HG02610 (cell line): ENCODE results near the gene PARL.

Experiments used
- ATAC-seq: cut with Tn5 transposase; IDR thresholded peaks from one replicate; pipeline ENCODE4 v1.9.1; 2021; ENCODE audit warnings: mild to moderate bottlenecking, moderate library complexity; ENCODE audit not compliant: unreplicated experiment

PARL gene

DNA sequence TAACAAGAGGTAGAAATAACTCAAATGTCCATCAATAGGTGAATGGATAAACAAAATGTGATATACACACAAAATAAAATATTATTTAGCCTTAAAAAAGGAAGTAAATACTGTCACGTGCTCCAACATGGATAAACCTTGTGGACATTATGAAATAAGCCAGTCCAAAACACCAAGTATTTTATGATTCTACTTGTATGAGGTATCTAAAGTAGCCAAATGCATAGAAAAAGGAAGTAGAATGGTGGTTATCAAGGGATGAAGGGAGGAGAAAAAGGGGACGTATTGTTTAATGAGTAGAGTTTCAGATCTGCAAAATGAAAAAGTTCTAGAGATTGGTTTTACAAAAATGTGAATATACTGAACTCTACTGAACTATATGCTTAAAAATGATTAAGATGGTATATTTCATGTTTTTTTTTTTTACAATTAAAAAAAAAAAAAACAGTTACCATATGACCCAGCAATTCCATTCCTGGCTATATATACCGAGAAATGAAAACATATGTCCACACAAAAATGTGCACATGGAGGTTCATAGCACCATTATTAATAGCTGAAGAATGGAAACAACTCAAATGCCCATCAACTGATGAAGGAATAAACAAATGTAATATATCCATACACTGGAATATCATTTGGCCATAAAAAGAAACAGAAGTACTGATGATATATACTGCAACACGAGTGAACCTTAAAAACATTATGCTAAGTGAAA, 30.2 kb downstream of the PARL start:
- ATAC-seq: no peak

DNA sequence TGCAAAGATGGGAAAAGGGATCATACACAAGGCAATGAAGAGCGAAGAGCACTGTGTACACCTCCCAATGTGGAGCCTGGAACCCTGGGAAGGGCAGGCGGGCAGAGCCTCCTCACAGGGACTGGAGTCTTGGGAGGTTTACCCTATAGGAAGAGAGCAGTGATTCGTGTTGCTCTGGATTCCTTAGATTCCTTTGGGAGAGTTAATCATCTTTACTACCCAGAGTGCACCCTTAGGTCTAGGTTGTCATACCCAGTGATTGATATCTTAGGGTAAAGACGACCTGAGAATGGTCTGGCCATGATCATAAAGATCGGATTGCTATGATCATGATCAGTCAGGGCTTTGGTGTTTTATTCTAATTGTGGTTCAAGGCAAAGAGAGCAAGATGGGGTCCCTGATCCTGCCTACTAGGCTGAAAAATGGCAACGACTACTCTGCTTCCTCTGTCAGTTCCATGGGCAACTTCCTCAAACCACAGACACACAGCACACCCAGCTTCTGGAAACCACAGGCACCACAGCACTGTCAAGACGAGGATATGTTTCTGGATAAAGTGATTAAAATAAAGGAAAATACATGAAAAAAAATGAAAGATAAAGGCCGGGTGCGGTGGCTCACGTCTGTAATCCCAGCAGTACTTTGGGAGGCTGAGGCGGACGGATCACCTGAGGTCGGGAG, 38.9 kb downstream of the PARL start:
- no peak for ATAC-seq

DNA sequence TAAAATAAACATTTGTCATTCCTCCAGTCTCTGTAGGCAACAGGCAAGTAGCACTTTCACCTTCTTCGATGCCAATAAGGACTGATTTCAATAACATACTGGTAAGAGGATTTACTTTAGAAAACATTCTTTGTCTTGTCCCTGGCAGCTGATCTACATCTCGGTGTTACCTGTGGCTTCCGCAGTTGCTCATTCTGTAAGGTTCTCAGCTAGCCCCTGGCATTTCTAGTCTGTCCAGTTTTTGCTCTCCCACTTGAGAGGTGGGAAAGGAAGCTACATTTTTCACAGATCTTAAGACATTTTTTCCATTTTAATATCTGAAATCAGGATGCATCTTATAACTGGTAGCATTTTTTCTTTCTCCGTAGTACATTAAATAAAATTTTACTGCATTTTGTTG, 39.6 kb downstream of the PARL start:
- ATAC-seq: no peak

DNA sequence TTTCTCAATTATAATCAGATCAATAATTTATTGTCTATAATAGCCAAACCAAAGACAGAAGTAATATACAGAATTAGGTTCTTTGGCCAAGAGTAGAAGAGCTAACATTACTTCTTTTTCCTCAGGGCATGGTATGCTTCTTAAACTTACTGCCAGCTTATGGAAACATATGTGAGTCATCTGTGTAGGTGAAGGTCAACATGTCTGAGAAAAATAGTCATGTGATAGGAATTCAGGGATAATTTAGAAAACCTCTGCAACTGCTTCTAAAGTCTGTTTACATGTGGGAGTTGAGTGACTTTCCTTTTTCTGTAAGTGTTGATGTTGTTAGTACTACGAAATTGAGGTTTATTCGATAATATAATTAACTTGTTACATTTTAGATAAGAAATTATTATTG, 40.1 kb downstream of the PARL start:
- ATAC-seq: no peak

DNA sequence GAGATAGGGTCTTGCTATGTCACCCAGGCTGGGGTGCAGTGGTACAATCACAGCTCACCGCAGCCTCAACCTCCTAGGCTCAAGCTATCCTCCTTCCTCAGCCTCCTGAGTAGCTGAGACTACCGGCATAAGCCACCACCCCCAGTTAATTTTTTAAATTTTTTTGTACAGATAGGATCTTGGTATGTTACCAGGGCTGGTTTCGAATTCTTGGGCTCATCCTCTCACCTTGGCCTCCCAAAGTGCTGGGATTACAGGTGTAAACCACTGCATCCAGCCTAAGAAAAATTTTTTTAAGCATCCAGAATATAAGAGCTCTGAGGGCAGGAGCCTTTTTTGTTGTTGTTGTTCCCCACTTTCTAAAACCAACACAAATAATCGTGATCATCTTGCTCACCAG, 44.9 kb downstream of the PARL start:
- ATAC-seq: no peak

DNA sequence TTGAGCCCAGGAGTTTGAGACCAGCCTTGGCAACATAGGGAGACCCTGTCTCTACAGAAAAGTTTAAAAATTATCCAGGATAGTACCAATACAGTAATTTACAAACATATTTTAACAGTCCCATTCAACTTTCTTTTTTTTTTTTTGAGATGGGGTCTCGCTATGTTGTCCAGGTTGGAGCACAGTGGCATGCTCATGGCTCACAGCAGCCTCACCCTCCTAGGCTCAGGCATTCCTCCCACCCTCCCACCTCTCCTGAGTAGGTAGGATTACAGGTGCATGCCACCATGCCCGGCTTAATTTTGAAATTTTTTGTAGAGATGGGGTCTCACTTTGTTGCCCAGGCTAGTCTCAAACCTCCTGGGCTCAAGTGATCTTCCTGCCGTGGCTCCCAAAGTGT, 46.8 kb downstream of the PARL start:
- no peak for ATAC-seq

DNA sequence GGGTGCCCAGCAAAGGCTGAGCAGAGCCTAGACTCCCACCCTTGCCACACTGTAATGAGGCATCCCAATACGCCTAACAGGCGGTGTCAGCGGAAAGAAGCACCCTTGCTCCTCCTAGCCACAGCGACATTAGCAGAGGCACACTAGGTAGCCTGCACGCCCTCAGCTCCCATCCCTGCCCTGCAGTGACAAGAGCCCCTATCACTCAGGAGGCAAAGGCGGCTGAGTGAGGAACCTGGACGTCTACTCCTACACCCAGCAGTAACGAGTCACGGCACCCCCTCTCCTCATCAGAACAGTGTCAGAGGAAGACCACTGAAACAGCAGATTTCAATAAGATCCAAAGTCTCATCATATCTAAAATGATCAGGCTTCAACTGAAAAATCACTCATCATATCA, 47.3 kb downstream of the PARL start:
- ATAC-seq: no peak

DNA sequence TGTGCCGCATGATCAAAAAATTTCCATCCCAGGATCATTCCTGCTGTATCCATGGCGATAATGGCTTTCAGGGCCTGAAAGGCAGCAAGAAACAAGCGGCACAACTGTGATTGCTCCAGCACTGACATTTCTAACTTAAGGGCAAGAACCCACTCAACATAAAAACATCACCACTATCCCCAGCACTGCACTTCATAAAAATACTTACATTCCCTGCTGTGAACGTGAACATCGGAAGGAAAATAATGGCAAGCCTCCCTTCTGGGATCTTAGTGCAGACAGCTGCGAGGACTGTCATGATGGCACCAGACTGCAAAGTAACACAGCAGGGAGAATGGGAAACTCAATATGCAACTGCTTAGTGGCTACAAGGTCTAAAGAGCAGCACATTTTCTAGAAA, 51.2 kb downstream of the PARL start:
- ATAC-seq: no peak

DNA sequence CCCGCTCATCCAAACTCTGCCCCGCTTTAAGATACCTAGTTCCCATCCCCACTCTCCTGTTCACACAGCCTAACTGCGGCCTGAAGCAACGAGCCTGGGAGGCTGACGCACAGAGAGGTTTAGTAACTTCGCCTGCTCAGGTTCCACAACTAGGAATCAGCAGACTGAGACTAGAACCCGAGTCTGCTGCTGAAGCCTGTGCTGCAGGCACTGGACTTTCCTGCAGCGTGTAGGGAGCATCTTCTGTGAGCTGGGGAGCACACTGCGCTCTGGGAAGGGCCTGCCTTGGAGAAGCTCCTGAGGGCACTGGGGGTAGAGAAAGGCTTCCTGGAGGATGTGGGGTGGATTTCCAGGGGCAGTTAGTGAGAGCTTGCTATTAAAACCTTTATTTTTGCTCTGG, 54.5 kb downstream of the PARL start:
- ATAC-seq: no peak

DNA sequence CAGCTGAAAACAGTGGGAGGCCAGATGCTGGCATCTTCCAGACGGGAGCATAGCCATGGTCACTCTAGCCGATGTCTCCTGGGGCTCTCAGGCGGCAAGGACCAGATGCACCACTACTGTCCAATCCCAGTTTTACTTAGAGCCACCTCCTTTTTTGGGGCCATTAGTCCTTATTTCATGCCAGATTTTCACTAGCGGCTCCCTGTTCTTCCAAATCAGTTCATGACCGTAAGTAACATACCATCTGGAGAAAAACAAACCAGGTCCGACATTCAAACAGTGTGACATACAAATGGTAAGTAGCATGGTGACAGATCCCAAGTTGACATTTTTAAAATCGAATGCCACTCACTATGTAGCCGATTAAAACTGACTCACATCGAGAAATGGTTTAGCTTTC, 55.2 kb downstream of the PARL start:
- ATAC-seq: no peak

DNA sequence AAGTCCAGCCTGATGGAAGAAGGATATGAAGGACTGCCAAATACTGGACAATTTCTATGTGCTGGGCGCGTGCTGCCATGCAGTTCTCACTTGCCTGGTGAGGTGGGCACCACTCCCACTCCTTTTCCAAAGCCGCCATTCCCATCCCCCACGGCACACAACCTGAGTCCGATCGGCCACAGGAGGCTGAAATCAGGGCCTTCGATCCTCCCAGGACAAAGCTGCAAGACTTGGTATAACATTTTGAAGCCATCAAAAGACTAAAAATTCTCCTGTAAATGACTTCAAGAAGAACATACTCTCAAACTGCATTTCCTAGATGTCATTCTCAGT, 56.2 kb downstream of the PARL start:
- ATAC-seq: no peak

DNA sequence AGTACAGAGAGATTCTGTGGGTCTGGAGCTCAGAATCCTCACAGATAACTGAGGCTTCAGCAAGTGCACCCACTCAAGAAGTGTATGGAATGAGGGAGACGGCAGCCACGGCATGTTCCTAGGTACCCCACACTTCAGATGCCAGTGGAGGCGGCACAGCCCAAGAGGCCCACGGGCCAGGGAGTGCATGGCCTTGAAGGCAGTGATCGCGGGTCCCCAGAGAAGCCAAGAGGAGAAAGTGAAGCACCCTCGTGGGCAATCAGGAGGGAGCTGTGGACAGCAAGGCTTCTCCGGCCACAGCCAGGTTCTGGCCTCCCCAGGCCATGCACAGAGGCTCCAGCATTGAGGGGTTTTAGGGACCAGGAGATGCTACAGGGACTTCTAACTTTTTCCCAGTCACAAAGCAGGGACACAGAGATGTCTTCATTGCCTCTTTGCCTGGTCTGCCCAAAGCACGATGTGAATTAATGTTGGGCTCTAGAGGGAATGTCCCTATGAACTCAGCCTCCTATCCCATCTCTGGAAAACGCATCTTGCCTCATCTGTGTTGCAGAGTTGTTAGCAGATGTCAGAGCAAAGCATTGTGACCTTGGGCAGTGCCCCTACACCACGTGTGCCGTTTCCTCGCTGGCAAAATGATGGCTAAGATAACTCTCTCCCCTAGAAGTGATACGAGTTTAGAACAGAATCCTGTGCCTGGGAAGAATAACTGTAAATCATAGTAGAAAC, 56.7 kb downstream of the PARL start:
- no peak for ATAC-seq

DNA sequence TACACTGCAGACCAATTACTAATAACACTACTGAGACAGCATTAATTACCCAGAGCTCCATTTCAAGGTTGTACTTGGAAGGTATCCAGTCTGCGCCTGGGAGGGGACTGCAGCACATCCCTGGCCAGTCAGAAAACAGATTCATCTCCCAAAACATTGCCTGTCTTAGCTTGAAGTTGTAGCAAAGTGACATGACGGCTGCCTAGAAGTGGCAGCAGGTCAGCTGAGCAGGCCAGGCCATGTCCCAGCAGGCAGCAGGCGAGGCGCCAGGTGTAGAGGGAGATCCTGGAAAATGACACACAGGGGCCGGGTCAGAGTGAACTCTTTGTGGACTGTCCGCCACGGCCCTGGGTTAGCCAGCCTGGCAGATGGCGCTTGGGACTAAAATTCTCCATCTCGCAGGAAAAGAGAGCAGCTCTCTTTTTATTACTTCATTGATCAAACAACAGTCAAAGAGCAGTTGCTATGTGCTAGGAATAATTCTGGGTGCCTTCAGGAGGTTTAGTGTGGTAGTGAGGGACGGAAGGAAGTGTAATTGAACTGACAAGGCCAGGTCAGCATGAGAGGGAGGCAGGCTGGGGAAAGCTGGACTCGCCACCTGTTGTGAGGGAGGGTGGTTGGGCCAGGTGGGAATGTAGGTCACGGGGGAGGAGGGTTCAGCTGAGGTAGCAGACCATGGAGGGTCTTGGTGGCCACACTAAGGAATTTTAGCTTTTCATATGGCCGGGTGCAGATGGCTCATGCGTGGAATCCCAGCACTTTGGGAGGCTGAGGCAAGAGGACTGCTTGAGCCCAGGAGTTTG, 58.0 kb downstream of the PARL start:
- ATAC-seq: no peak

DNA sequence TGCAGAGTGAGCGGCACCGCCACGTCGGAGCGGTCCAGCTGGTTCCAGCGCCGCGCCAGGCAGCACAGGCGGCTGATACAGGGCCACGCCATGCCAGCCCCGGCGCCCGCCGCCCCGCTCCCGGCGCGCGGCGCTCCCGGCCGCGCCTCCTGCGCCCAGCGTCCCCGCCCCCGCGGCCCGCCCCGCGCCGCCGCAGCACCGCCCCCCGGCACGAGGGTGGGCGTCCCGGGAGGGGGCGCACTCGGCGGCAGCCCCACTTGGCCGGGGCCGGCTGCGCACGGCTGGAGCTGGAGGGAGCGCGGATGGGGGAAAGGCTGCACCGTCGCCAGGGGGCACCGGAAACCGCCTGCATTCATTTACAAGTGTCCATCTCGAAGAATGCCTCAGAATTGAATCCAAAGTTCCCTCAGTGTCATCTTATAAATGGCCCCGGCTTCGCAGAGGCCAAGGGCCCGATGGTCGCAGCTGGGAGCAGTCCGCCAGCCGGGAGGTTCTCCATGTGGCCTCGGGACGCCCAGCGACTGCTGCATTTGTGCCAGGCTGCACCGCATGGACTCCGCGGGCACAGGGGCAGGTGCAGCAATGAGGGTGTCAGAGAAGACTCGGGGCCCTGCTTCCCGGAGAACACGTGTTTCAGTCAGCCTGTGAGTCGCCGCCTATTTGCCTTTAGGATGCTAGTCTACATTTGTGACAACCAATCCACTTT, 59.1 kb downstream of the PARL start, which contains the start of gene MAP6D1:
TSS of gene MAP6D1 (minus strand) at position 122 of the 706 bp plus-strand sequence. CDS start at position 92, 30 bp downstream.
- ATAC-seq: peak; percentile 53

DNA sequence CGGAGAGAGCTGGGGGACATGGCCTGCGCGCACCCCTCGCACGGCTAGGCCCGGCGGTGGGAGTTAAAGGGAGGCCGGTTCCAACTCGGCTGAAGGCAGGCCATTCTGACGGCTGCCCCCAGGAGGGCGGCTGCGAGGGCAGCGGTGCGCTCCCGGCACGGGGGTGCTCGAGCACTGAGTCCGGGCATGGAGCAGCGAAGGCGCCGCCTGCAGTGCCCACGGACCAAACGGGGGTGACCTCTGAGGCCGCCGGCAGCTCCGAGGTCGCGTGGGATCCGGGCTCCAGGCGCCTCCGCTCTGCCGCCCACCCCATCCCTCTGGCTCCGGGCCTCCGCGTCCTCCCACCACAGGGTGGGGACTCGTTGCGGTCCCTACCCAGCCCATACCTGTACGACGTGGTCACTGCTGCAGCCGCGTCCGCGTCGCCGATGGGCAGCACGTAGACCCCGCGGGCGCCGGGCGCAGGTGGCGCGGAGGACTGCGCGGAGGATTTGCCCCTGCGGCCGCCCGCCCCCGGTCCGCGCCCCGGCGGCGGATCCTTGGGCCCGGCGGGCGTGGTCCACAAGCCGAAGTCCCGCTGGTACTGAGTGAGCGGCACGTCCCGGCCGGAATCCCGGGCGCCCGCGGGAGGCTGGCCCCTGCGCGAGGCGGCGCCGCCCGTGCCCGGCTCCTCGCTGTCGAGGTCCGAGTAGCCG, 59.8 kb downstream of the PARL start:
- ATAC-seq: peak; percentile 25

DNA sequence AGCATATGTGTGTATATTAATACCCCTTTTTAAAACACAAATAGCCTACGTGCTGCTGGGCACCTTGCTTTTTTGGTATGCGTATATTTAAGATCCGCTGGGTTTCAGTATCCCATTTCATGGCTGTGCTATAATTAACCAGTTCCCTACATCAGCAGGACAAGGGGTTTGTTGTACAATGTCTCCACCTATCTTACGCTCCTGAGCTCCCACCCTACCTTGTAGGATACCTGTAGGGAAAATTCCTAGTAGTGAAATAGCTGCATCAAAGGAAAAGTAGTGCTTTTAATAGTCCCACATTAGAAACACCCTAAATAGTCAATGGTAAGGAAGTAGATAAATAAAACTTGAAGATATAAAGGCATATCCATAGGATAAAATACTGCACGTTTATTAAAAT, 60.7 kb downstream of the PARL start:
- ATAC-seq: no peak

DNA sequence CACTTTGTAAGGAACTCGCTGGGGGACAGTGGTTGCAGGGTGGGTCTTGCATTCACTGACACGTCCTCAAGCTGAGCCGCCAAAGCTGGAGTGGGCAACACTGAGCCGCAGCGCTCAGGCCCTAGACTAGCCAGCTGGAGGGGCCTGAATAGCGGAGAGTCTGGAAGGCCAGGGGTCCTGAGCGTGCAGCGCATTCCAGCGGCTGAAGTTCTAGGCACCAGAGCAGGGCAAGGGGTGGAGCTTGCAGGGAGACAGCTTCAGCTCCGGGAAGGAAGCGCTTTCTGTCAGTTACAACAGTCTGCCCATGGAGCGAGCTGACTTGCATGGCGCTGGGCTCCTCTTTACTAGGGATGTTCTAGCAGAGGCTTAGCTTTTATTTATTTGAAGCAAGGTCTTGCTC, 62.0 kb downstream of the PARL start:
- no peak for ATAC-seq

DNA sequence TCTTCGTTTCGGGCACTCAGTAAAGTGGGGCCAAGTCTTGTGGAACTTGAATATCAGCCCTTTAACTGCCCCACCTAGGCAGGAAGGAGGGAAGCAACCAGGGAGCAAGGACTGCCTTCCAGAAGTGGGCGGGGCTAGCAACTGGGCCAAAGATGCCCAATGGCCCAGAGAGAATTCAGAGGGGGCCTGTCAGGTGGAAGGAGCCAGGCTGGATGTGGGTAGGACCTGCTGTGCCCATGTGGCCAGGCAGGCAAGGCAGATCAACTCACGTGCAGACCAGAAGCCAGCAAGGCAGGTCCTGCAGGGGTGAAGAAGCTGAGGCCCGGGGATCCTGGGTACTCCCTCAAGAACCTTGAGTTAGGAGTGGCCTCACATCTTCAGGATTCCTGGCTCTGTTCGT, 64.8 kb downstream of the PARL start:
- no peak for ATAC-seq

DNA sequence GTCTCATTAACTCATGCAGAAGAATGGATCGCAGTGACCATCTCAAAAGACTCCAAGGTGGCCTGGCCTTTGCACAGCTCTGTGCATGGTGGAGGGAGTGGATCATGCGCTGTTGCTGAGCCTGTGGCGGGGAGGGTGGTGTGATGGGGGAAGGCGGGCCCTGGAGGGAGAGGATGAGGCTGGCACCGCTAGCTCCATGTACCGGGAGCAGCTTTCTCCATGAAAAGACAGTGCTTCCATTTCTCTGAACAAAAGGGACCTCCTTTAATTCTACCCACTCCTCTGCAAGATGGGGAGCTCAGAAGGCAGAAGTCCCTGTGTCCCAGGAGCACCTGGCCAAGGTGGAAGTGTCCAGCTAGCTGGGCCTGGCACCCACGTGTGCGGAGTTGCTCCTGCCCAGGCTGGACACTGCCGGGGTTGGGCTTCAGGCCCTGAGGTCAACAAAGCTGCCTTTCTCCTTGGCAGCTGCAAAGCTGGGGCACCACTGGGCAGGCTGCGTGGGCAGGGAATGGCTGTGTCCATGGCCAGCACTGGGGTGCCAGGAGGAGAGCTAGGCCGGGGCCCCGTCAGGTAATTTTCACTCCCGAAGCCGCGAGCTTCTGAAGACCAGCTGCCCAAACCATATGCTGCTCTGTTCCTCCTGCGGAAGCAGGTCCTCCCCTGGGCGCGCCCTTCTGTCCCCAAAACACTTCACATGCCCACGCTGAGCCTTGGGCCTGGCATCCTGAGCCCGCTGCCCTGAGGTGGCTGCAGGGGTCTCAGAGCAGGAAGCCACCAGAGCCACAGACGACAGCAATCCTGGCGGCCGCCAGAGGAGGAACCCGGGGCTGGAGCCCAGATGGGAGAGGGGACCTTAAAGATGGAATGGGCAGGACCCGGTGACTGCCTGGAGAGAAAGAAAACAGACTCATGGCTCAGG, 65.7 kb downstream of the PARL start:
- no peak for ATAC-seq
